Astrocyte of the cerebellum (primary cell): ENCODE results near the gene B9D1.

ENCODE experiments used
- DNase-seq: peaks from one replicate; pipeline ENCODE4 v3.0.0-alpha.2; 2011; ENCODE audit warnings: low read depth
- H3K4me3 ChIP-seq: 2 replicates; pipeline ENCODE4 v1.5.1; 2011; ENCODE audit warnings: mild to moderate bottlenecking, low read depth, low read length, moderate library complexity
- CTCF ChIP-seq: IDR thresholded peaks from 2 replicates; pipeline ENCODE4 v1.5.1; 2012; ENCODE audit warnings: low read length, low read depth, moderate library complexity, mild to moderate bottlenecking; ENCODE audit errors: missing control alignments
- in situ Hi-C: cut with HindIII; loops from 2 replicates; pipeline ENCODE4 v1.10.0; 2017; ENCODE audit warnings: low sequenced_read_pairs

B9D1 gene

GRCh38 chr17:19370493-19370960, 8.0 kb upstream of the B9D1 start:
- no peak for DNase-seq
- no peak for TF ChIP-seq CTCF
- in situ Hi-C loops, result no loop called here
- no peak overlapping the region for H3K4me3 ChIP-seq

DNA sequence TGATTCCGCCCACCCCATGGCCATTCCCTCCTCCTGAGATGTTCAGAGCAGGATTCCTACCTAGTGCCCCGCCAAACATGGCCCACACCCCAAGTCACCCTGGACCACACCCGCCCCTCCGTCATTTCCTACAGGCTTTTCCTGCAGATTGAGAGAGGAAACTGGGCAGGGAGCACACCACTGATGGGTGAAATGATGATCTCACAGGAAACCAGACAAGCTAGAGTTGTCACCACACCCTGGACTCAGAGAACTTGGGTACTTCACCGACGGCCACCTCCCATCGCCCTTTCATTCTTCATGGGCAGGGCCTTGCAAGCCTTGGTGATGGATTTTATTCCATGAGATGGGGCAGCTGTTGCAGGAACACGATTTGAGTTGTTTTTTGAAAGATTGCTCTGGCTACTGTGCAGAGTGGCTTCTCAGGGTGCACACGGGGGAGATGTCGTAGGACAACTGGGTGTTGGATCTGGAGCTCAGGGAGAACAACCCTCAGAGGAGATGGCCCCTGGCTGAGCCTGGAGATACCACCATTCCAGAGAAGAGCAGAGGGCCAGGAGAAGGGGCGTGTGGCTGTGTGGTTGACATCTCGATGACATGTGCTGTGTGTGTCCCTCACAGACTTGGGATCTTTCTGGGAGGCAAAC, 7.4 kb upstream of the B9D1 start:
- TF ChIP-seq CTCF, result no peak
- in situ Hi-C loops, result loop anchor here (10.0 kb wide), 1 partner anchor 155 kb away; no protein-coding TSS in a partner anchor
- H3K4me3 ChIP-seq, result no peak overlapping the region
- DNase-seq, result no peak

GRCh38 chr17:19369107-19369778, 6.7 kb upstream of the B9D1 start:
- no peak overlapping the region for H3K4me3 ChIP-seq
- in situ Hi-C loops, result loop anchor here (10.0 kb wide), 1 partner anchor 156 kb away; no protein-coding TSS in a partner anchor
- no peak for DNase-seq
- no peak for TF ChIP-seq CTCF

- in situ Hi-C loops, result loop anchor here (10.0 kb wide), 1 partner anchor 157 kb away; no protein-coding TSS in a partner anchor
- no peak for DNase-seq
- H3K4me3 ChIP-seq, result no peak overlapping the region
- TF ChIP-seq CTCF, result no peak
These were observed 5.7 kb upstream of the B9D1 start for GRCh38 chr17:19368229-19368628.

DNA sequence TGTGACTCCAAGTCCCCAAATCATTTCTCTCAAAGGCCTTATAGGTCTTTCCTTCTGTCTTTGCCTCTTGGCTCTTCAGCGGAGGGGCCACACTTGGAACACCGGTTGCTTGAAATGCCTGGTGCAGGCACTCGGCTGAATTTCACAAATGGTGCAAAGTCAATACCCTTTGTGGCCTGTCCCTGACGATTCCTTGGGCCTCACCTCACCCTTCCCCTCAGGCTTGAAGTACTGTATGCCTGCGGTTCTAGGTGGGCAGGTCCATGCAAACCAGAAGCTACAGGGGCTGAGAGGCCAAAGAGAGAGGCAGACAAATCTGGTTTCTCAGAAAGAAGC, 4.1 kb upstream of the B9D1 start:
- in situ Hi-C loops, result loop anchor here (10.0 kb wide), 1 partner anchor 158 kb away; no protein-coding TSS in a partner anchor
- no peak for DNase-seq
- H3K4me3 ChIP-seq, result no peak overlapping the region
- no peak for TF ChIP-seq CTCF

- no peak for TF ChIP-seq CTCF
- in situ Hi-C loops, result loop anchor here (10.0 kb wide), 1 partner anchor 159 kb away; no protein-coding TSS in a partner anchor
These were observed 3.5 kb upstream of the B9D1 start for GRCh38 chr17:19365833-19366636.

More at GRCh38 chr17:19365833-19366636, 3.5 kb upstream of the B9D1 start:
- DNase-seq, result no peak
- H3K4me3 ChIP-seq, result no peak overlapping the region
